Stromal cell of bone marrow (primary cell): ENCODE results near the gene INIP.
A peak's percentile ranks its signal among the peaks of the same experiment; 100 is the strongest.
"Not testable (repeated sequence)": the region's sequence is repeated elsewhere in the genome, so short reads cannot be mapped to it uniquely, and the experiment has no call there.

Experiments
- DNase-seq: peaks from one replicate; pipeline ENCODE4 v3.0.0-alpha.2; 2012; ENCODE audit warnings: low read depth

The INIP gene

DNA sequence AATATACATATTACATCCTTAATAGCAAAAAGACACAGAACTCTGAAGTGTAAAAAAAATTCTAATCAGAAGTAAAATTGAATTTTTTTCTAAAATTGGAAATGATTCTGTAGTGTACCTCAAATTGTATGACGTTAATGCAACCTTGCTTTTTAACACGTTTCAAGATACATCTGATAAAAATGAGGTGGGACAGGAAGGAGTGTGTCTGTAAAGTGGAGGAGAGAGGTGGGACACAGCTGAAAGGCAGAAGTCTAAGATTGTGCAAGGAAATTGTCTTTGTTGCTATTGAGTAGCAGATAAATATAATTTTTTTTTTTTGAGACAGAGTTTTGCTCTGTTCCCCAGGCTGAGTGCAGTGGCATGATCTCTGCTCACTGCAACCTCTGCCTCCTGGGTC, 17.0 kb upstream of the INIP start:
- no peak for DNase-seq

DNA sequence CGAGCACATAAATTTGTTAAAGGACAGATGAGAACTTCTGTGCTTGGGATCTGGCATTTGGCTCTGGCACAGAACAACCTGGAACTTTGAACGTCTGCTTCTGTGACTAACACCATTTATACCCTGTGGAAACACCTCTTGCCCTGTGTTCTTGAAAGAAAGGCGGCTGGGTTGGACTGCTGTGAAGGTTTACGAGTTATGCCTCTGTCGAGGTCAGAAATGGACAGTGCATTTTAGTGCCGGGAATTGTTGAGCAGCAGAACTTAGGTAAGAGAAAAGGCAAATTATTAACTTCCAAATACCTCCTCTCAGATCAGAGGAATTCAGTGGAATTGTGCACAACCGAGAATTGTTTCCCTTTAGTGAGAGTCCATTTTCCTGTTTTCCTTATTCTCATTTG, 14.1 kb upstream of the INIP start:
- no peak for DNase-seq

DNA sequence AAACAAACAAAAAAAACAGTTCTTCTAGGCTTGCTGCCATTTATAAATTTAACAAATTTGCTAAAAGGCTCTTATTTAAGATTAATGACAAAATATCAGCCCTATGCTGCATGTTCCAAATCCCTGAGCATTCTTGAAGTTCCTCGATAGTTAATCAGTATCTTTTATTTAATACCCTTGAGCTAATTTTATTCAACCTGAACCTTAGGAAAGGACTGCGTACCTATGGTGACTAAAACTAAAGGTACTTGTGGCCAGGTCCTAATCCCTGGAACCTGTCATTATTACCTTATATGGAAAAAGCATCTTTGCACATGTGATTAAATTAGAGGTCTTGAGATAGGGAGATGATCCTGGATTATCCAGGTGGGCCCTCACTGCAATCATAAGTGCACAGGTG, 10.5 kb upstream of the INIP start:
- DNase-seq, result no peak

DNA sequence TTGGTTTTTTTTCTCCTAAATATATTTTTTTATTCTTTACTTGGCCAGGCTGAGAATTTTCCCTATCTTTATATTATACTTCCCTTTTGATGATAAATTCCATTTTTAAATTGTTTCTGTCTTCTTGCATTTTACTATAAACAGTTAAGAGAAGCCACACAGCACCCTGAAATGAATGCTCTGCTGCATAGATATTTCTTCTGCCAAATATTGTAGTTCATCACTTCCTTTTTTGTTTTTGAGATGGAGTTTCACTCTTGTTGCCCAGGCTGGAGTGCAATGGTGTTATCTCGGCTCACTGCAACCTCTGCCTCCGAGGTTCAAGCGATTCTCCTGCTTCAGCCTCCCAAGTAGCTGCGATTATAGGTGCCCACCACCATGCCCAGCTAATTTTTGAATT, 8.5 kb upstream of the INIP start:
- no peak for DNase-seq

DNA sequence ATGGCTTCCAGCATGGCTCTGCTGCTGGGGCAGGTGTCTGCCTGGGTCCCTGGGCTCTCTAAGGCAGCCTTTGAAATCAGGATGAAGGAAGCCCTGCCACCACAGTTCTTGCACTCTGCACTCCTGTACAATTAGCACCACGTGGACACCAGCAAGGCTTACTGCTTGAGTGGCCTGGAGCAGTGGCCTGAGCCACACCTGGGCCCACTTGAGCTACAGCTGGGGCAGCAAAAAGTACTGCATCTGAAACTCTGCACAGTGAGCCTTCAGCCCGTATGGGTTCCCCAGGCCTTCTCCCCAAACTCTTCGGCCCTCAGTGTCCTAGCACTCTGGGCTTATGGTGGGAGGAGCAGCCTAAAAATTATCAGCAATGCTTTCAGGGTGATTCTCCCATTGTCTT, 8.0 kb upstream of the INIP start:
- no peak for DNase-seq

DNA sequence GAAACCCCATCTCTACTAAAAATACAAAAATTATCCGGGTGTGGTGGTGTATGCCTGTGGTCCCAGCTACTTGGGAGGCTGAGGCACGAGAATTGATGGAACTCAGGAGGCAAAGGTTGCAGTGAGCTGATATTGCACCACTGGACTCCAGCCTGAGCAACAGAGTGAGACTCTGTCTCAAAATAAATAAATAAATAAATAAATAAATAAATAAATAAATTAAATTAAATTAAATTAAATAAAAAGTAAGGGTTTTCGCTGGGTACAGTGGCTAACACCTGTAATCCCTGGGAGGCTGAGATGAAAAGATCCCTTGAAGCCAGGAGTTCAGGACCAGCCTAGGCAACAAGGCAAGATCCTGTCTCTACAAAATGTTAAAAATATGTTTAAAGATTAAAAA, 4.8 kb upstream of the INIP start:
- not testable (repeated sequence) for DNase-seq

DNA sequence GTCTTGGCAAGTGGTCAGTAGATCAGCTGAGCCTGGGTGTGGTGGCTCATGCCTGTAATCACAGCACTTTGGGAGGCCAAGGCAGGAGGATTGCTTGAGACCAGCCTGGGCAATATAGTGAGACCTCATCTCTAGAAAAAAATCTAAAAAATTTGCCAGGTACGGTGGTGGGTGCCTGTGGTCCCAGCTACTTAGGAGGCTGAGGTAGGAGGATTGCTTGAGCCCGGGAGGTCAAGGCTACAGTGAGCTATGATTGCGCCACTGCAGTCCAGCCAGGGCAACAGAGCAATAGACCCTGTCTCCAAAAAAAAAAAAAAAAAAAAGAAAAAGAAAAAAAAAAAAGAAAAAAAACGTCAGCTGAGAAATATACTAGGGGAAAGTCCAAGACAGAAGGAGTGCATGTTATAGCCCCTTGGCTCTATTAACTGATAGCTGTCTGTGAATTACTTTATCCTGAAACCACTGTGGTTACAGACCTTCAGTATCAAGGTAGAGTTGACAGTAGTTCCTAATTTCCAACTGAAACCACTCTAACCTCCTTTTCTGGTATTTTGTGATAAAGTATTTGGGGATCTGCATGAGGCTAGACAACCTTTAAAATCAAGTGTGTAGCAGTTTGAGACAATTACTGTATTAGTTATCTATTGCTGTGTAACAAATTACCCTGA, 2.3 kb upstream of the INIP start:
- DNase-seq, result no peak

DNA sequence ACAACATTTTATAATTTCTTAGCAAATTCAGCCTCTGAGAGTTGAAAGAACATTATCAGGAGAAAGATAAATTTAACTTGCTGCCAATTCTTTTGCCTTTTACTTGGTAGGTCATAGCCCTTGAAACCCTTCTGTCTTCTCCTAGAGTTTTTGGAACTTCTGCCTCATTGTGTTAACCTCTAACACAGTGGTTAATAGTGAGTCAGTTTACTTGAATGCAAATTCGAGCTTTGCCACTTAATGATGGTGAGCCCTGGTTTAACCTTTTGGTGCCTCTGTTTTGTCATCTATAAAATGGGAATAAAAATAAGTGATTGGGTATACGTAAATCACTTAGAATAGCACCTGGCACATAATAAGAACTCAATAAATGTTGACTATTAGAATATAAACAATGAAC, 1.8 kb upstream of the INIP start:
- DNase-seq, result no peak

DNA sequence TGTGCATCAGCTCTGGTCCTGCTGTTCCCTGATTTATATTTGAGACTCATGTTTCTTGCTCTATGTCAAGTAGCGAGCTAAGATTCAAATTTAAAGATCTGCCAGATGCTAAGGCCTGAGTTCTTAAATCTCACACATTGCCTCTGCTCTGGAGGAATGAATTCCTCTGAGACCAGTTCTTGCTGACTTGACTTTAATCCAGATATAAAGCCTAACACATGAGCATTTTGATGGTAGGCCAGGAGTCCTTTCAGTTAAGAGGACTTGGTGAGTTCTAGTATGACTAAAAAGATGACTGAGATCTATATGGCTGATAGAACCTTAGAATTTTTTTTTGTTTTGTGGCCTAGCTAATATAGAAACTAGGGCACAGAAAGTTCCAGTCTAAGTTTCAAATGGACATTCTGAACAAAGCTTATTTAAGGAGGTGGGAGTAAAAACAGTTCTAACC, 1.3 kb upstream of the INIP start:
- peak; percentile 71 for DNase-seq

DNA sequence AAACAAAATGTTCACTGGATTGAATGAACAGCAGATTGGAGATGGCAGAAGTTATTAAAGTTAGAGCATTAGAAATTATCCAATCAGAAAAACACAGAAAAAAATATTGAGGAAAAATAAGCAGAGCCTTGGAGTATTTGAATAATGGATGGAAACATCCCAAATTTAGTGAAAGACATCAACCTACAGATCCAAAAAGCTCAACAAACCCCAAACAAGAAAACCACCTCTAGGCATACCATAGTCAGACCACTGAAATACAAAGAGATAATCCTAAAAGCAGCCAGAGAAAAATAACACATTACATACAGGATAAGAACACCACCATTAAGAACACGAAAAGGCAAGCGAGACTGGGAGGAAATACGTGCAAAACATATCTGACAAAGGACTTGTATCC, 5.2 kb downstream of the INIP start:
- DNase-seq, result no peak

DNA sequence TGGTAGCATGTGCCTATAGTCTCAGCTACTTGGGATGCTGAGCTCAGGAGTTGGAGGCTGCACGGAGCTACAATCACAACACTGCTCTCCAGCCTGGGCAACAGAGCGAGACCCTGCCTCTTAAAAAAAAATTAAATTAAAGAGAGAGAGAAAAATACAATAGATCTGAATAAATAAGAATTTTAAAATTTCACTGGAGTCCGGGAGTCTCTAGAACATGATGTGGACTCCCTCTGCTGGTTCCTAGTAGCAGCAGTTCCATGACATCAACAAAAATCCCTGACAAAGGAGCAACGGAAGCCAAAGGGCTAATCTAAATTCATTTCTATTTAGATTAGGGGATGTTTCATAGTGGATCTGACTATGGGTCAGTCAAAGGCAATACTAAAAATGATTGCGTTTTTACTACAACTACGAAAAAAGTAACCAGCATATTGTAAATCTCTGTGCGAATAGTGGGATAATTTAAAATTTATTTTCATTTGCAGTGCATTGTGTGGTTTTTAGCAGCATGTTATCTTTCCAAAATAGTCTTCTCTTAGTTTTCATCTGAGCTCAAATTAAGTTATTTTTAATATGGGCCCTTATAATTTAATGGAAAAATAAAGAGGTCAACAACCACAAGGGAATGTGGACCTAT, 6.7 kb downstream of the INIP start:
- DNase-seq, result peak; percentile 37

DNA sequence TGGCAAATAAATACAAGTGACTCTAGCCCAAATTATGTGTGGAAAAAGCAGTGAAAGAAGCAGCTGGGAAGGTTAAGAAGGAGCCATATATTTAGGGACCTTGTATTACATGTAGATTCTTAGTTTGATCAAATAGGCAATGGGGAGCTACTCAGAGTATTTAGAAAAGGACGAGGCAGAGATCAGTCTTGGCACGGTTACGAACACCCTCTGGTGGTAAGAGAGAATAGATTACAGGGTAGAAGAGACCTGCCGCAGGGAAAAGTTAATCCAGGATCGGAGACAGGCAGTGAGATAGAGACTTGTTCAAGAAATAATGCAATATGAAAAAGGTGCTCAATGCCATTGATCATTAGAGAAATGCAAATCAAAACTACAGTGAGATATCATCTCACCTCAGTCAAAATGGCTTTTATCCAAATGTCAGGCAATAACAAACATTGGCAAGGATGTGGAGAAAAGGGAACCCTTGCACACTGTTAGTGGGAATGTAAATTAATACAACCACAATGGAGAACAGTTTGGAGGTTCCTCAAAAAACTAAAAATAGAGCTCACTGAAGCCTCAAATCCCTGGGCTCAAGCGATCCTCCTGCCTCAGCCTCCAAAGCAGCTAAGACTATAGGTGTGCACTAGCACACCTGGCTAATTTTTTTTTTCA, 12.0 kb downstream of the INIP start:
- no peak for DNase-seq

DNA sequence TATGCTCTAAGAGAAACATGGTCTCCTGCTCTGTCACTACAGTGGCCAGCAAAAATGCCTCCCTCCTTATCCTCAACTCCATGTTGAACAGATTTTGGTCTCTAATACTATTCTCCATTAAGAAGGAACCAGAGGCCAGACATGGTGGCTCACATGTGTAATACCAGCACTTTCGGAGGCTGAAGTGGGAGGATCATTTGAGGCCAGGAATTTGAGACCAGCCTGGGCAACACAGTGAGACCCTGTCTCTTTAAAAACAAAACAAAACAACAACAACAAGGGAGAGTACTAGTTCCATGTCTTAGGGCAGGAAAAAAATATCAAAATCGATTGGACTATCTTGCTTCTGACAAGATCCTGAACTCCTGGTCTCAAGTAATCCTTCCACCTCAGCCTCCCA, 14.6 kb downstream of the INIP start:
- DNase-seq, result no peak

DNA sequence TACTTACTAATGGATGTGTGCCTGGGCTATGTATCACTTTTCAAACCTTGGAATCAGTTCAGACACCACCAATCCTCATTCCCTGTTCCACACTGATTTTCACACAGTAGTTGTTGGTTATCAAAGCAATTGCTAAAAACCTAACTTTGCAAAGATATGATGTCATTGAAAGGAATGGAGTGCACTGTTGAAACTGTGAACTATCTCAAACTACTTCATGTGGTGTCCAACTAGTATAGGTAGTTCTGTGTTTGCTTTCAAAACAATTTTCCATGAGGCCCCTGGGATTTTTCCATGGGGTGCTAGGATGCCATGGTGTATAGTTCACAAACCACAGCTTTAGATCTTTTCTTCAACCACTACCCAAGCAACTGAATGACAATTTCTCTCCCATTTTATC, 17.8 kb downstream of the INIP start:
- DNase-seq, result no peak

DNA sequence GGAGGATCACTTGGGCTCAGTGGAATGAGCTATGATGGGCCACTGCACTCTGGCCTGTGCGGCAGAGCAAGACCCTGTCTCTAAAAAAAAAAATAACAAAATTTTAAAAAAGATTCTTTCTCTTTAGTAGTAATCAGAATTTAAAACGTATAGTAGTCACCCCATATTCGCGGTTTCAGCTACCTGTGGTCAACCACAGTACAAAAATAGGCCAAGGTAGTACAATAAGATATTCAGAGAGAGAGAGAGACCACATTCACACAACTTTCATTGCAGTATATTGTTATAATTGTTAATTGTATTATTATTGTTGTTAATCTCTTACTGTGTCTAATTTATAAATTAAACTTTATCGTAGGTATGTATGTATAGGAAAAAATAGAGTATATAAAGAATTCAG, 18.7 kb downstream of the INIP start:
- no peak for DNase-seq

DNA sequence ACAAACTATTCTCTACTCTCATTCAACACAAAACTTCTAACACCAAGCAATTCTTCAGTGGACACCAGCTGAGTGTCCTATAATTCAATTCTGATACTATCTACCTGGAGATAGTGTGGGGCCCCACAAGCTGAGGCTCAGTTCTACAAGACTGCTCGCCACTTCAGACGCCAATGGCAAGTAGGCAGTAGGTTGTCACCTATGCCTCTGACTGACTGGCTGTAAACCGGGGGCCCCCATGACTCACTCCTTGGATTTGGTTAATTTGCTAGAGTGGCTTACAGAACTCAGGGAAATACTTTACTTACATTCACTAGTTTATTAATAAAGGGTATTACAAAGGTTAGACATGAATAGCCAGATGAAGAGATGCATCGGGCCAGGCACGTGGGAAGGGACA, 21.5 kb downstream of the INIP start:
- DNase-seq, result no peak

DNA sequence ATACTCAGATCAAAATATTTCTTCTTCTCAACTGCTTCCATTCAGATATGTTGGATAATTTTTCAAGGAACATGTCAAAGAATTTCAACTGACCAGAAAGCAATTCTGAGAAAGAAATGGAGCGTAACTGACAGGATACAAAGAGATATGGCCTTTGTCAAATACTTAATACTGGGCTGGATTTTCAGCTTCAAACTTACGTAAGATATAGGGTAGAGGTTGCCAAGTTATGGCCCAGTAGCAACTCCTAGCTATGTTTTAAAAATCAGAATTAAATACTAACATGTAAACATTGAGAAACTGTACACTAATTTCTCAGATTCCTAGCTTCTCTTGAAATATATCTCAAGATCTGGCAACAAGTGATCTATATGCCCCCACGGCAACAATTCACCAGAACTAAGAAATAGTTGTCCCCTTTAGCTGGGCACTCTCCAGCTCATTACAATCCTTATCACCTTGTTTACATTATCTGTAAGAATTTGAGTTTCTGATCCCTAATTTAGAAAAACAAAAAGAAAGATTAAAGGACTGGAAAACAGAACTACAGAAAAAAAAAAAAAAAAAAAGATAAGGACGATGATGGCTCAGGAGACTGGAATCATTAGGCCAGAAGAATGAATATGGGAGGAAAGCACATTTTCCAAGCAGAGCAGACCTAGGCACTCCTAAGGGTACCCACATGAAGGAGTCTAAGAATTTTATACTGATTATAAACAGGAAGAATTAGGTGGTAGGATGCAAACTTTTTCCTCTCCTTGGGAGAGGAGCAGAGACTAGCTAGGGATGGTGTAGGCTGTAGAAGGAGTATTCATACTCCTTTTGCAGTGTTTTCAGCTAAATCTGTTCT, 23.0 kb downstream of the INIP start:
- no peak for DNase-seq

DNA sequence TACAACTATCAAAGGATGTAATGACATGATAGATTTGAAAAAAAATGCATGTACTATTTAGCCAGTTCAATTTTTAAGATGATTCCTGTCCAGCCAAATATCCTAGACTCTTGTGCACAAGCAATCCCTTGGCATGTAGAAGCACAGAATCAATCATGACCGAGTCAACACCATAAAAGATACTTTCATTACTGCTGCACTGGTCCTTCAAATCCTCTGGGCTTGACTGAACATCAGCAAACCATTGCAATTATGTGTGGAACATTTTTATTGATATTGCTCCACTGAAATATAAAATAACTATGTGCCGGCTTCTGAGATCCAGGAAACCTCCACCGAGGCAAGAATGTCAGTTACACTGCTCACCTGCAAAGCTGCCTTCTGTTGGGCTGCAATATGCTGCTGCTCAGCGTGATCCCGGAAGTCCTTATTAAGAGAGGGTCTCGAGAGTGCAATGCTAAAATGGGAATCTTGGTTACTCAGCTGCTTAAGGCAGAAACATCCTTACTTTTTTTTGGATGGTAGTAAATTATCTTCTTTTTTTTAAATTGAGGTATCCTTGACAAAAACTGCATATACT, 28.7 kb downstream of the INIP start:
- no peak for DNase-seq

DNA sequence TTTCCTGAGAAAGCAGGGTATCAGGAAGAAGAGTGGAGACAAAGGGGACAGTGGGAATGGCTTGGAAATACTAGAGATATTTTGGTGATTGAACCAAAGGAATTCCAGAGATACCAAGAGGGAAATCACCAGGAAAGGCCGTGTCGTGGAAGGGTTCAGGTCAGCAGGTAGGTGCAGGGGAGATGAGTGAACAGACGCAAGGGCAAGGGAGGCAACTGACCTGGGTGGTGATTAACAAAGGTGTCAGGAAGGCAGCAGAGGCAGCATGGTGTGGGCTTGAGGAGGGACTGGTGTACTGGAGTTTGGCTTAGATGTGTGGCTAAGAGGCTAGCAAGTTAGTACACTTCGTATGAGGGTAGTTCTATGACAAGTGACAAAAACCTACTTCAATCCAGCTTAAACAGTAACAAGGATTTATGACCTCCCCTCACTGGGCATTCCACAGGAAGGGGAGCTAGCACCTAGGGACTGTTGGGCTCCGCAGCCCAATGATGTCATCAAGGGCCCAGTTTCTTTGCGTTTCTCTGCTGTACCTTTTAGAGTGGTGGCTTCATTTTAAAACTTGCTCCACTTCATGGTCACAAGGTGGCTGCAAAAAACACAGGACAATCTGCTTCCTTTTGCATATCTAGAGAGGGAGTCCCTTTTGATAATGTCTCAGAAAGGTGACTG, 37.0 kb downstream of the INIP start:
- DNase-seq, result no peak

DNA sequence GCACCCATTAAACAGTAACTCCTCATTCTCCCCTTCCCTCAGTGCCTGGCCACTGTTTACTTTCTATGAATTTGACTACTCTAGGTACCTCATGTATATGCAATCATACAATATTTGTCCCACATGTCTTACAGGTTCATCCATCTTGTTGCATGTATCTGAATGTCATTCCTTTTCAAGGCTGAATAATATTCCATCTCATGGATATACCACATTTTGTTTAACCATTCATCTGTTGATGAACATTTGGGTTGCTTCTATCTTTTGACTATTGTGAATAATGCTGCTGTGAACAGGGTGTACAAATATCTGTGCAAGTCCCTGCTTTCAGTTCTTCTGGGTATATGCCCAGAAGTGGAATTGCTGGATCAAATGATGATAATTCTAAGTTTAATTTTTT, 40.9 kb downstream of the INIP start:
- DNase-seq, result no peak

DNA sequence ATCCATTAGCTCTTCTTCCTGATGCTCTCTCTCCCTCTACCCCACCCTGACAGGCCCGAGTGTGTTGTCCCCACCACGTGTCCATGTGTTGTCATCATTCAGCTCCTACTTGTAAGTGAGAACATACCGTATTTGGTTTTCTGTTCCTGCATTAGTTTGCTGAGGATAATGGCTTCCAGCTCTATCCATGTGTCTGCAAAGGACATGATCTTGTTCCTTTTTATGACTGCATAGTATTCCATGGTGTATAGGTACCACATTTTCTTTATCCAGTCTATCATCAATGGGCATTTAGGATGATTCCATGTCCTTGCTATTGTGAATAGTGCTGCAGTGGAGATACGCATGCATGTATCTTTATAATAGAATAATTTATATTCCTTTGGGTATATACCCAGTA, 44.7 kb downstream of the INIP start:
- not testable (repeated sequence) for DNase-seq
